ENCODE measurements around the gene RFC2.
"Not testable (repeated sequence)": the region's sequence is repeated elsewhere in the genome, so short reads cannot be mapped to it uniquely, and the experiment has no call there.

RFC2 gene

DNA sequence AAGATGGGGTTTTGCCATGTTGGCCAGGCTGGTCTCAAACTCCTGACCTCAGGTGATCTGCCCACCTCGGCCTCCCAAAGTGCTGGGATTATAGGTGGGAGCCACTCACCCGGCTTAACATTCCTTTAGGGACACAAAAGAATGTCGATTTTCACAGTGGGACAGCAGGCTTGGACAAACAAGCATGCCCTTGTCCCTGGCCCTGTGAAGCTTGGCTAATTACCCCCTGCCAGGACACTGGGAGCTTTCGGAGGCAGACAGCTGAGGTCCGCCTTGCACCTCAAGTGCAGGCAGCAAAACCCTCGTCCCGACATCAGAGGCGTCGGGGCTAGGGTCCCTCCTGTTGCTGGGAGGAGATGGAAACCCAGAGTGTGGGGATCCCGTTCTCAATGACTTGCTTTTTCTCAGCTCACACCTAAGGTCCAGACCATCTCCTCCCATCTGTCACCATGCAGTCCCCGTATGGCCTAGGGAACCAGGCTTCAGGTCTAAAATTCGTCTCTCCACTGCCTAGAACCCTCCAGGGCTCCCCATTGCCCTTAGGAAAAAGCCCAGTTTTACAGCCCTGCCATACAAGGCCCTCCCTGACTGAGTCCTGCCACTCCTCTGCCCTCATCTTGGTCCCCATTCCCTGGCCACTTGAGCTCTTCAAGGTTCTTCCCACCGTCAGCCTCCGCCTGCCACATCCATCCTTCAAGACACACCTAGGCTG lies 28.7 kb upstream of the RFC2 start:
- no peak for DNase-seq

DNA sequence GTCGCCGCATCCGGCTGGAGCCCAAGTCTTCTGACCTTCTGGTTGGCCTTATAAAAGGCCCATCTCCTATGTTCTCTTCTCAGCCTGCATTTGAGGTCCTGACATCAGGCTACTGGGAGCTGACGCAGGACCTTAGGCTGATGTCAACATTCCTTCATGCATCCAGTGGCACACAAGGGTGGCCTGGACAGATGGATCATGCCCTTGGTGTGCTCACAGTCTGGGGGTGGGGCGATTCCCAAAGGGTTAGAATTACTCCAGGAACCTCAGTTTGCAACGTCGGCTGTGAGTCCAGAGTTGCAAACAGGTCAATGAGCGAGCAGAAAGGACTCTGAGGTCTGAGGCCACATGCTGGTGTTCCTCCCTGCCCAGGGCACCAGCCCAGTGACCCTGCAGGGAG lies 26.8 kb upstream of the RFC2 start:
- no peak for DNase-seq

DNA sequence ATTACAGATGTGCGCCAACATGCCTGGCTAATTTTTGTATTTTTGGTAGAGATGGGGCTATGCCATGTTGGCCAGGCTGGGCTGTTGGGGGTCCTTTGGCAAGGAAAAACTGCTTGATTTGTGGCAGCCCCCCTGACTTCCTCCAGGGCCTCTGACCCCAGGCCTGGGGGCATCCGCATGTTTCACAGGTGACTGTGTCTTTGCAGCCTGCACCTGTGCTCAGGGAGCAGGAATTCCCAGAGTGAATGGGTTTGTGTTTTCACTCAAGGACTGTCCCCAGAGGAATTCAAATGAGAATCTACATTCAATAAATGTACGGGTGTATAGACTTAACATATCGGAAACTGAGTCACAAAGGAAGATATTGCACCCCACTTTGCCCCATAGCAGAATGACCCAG lies 23.4 kb upstream of the RFC2 start:
- no peak for DNase-seq

DNA sequence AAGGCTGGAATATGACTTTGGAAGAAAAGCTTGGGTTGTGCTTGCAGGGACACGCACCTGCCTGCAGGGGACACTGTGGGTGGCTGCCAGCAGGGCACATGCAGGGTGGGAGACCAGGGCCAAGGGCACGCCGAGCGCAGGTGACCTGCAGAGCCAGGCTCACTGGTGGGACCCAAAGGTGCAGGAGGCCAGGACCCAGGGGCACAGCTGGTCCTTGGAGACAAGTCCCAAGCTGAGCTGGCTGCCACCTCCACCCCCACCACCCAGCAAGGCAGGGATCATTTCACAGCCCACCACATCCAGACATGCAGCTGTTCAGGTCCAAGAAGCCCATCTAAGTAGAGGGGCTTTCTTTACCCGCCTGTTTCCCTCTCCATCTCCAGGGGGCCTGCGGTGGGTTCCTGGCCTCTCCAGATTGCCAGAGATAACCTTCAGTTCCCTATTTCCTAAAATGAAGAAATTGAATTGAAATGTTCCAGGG lies 21.2 kb upstream of the RFC2 start:
- no peak for DNase-seq

DNA sequence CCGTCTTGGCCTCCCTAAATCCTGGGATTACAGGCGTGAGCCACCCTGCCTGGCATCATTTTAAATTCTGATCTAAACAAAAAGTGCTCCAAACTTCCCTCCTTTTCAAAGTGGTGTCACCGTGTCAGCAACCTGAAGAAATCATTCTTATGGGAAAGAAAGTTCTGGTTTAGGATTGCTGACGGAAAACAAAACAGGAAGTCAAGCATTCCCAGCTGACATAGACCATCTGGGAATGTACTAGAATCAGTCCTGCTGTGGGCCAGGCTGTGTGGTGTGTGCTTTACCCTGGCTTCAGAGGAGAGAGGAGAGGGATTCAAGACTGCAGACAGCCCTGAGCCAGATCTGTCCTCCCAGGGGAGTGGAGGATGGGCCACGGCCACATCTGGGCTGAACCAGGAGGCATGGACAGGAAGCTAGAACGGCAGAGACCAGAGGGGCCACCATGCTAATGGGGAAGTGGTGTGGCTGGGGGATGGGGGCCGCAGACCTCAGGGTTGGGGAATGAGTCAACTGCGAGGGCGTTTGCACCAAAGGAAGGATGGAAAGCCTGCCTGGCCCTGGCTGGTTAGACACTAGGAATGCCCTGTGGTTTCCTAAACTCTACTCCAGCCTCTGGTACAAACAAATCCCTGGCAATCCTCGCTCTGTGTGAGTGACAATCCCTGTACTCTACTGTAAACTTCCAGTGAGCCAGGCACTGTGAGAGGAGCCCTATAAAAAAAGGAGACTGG lies 18.3 kb upstream of the RFC2 start:
- no peak for DNase-seq

DNA sequence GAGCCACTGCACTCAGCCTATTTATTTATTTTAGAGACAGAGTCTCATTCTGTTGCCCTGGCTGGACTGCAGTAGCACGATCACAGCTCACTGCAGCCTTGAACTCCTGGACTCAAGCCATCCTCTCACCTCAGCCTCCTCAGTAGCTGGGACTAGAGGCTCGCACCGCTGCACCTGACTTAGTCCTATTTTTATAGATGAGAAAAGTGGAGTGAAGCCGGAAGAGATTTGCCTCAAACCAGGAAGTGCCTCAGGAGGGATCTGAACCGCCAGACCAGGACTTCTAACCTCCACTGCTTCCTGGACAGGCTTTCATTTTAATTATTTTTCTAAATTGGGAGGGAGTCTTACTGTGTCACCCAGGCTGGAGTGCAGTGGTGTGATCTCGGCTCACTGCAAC lies 17.5 kb upstream of the RFC2 start:
- no peak for DNase-seq

DNA sequence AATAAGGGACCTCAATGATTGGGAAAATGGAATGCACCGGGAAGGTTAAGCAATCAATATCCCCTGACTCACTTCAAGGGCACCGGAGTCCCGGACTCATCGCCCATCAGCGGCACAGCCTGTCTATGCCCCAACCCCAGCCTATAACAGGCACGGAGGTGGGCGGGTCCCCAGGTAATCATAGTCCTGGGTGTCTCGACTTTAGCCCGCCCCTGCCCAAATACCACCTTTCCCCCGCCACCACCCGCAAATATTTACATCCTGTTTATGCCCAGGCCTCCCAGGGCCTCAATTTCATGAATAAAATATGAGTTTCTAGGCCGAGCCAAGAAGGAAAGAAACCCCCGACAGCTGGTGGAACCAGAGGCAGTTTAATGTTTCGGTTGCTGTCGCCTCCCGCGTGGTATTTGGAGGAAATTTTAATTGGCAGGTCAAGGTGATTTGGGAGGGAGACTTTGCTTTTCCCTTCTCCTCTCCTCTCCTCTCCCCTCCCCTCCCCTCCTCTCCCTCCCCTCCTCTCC lies 15.6 kb upstream of the RFC2 start:
- peak; percentile 65 for DNase-seq

DNA sequence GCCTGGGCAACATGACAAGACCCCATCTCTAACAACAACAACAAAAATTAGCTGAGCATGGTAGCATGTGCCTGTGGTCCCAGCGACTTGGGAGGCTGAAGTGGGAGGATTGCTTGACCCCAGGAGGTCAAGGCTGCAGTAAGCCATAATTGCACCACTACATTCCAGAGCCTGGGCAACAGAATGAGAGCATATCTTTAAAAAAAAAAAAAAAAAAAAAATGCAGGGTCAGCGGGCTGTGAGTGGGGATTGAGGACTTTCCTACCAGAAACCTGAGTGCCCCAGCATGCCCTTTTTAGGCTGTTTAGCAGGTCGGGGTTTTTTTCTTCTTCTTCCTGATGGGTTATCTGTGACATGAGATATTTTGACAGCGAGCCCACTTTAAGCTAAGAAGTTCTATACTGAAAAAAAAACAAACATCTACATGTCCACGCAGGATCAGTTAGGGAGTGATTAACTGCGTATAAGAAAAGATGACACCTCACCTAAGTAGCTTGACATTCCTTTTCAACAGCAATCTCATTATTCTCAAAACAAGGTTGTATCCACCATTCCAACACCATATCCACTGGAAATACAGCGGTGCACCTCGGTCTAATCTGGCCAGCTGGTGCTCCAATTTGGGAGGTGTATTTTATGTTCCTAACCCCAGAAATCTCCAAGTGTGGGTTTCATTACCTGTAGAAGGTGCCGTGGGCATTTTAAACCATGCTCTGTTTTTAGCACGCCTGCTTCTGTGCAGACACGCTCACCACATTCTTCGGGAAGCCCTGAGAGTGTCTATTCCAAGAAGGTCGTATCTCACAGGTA lies 13.8 kb upstream of the RFC2 start:
- DNase-seq: no peak

DNA sequence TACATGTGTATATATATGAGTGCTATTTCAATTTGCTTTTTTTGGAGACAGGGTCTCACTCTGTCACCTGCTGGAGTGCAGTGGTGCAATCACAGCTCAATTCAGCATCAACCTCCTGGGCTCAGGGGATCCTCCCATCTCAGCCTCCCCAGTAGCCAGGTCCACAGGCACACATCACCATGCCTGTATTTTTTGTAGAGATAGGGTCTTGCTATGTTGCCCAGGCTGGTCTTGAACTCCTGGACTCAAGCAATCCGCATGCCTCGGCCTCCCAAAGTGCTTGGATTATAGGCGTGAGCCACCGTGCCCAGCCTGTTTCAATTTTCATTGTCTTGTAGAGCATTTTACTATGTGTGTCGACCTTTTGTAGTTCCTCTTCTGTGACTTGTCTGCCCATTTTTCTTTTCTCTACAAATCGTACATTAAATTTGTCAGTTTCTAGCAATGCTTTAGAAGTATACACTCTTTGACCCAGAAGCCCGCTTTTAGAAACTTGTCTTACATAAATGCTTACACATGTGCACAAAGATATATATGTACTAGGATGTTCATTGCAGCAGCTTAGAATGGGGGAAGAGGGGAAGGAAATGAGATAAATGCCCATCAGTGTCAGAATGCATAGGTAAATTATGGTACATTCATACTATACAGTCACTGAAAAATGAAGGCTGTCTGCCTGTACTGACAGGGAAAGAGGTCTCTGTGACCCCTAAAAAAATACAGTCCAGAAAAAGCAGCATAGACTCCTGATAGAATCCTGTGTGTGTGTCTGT lies 12.2 kb upstream of the RFC2 start:
- DNase-seq: no peak

DNA sequence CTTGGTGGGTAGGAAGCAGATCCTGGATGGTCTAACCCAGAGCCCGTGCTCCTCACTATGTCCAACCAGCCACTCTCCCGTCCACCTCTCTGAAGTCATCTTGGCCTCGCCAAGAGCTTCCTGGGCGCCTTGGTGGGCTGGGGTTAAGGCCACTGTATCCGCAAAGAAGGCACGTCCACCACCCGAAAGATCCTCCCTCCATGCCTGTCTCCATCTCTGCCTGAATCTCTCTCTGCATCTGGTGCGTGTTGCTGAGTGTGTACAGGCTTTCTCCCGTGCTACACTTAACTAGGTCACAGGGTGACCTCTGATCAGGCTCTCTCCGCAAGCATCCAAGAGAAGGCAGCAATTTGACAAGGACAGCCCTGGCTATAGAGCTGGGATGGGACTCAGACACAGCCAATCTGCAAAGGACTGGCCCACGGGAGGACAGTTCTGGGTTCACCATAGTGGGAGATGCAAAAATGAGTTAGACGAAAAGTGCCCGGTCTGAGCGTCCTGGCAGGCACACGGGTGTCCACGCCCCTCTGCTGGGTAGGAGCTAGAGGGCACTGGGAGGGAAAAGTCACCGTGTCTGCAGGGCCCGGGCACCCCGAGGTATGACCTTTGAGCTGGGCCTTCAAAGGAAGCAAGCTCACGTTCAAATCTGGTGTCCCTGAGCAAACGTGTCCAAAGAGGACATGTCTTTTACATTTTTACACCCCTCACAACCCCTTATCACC lies 9.4 kb upstream of the RFC2 start:
- DNase-seq: no peak

DNA sequence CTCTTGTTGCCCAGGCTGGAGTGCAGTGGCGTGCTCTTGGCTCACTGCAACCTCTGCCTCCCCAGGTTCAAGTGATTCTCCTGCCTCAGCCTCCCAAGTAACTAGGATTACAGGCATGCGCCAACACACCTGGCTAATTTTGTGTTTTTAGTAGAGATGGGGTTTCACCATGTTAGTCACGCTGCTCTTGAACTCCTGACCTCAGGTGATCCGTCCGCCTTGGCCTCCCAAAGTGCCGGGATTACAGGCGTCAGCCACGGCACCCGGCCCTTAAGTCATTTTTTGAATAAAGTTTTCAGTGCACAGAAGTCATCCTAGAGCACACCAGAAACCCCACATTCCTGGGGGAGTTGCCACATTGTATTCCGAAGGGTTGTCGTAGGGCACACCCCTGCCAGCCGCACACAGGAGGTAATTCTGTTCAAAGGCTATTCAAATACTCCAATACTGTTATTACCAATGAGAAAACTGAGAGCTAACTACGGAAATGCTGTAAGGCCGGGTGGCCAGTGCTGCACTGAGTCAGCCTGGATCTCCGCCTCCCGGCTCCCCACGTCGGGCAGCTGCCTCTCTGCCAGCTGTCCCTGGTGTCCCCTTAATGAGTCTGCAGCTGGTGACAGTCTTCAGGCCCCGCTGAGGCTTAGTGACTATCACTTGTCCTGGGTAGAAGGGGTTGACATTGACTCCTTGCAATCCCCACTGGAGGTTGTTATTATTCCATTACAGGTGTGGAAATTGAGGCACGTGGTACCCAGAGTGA lies 8.6 kb upstream of the RFC2 start:
- DNase-seq: no peak

DNA sequence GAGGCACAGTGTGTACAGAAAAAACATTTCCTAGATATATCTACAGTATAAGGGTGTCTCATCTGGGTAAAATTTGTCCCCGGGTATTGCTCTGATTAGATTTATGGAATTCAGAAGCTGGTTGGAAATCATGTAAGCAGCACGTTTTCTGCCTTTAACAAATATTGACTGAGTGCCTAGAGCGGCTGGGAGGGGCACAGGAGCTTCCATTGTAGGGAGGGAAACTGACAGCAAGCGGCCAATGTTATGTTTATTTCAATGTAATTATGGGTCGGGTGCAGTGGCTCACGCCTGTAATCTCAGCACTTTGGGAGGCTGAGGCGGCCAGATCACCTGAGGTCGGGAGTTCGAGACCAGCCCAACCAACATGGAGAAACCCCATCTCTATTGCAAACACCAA lies 4.4 kb upstream of the RFC2 start:
- DNase-seq: no peak

DNA sequence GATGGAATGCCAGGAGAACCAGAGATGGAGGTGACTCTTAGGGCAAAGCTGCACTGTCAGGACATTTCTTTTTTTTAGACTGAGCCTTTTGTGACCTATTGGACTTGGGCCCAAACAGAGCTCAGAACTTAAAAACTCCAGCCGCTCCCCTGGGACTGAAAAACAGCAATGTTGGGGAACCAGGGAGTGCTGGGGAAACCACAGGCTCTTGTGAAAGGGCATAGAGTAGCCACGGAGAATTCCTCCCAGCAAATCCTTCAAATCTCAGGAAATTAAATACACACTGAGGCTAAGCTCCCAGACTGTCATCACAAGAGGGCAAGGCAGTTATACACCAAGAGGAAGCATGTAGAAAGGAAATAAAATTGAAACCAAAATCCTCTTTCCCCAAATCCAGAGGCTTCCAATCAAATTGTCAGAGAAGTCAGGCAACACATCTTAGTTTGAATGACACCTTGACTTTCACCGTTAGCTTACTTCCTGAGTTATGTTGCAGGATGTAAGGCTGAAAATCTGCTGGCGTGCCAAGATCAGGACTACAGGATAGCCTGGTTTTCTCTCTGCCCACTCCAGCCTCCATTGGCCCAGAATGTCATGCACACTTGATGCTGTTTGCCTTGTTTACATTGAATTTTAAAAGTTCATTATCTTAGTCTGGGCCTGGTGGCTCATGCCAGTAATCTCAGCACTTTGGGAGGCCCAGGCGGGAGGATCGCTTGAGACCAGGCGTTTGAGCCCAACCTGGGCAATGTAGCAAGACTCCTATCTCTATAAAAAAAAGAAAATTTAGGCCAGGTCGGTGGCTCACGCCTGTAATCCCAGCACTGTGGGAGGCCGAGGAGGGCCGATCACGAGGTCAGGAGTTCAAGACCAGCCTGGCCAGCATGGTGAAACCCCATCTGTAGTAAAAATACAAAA lies 2.6 kb upstream of the RFC2 start:
- DNase-seq: no peak

DNA sequence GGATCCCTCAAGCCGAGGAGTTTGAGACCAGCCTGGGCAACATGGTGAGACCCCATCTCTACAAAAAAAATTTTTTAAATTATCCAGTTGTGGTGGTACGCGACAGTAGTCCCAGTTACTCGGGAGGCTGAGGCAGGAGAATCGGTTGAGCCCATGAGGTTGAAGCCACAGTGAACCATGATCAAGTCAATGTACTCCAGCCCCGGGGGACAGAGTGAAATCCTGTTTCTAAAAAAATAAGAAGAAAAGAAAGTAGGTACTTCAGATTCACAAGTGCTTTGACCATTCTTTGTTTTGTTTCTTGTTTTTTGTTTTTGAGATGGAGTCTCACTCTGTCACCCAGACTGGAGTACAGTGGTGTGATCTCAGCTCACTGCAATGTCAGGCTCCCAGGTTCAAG lies 1.3 kb upstream of the RFC2 start:
- not testable (repeated sequence) for DNase-seq

DNA sequence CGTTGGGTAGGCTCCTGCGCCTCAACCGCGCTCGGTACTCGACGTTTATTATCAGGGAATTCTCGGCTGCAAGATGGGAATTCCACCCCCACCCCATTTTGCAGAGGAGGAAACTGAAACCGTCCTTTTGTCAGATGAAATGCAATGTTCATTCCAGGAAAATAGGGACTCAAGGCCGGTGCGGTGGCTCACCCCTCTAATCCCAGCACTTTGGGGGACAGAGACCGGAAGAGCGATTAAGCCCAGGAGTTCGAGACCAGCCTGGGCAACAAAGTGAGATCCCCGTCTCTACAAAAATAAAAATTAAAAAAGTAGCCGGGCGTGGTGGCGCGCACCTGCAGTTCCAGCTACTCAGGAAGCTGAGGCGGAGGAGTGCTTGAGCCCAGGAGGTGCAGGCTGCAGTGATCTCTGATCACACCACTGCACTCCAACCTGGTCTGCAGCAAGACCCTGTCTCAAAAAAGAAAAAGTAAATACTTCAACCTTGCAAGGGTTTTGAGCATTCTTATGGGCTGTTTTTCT lies 720 bp upstream of the RFC2 start:
- no peak for DNase-seq

DNA sequence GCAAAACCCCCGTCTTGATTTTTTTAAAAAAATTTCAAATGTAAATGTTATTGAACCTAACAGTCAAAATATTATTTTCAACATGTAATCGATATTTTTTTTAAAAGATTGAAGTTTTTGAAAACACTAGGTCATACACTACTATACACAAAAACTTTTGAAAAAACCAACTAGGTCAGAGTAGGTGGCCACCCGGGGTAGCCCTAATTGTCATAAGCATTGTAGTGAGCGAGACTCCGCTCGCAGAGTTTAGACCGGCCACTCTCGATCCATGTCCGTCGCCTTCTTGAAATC lies 417 bp downstream of the RFC2 start:
- no peak for DNase-seq

DNA sequence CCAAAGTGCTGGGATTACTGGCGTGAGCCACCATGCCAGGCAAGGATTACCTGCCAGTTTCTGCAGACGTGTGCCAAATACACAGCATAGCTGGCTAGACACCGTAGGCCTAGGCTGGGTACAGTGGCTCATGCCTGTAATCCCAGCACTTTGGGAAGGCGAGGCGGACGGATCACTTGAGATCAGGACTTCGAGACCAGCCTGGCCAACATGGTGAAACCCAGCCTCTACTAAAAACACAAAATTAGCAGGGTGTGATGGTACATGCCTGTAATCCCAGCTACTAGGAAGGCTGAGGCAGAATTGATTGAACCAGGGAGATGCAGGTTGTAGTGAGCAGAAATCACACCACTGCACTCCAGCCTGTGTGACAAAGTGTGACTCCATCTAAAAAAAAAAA lies 868 bp downstream of the RFC2 start:
- no peak for DNase-seq

DNA sequence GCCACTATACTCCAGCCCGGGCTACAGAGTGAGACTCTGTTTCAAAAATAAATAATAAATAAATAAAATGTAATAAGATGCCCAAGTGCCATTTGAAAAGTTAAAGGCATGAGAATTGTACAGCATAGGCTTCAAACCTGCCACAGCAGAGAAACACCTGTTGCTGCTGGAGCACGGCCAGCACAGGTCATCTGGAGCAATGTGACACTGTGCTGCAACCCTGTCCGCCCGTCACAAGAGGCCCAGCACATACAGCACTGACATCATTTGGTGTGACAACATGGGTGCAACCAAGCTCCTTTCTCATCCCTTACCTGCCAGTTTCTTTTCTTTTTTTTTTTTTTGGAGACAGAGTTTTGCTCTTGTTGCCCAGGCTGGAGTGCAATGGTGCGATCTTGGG lies 1.3 kb downstream of the RFC2 start:
- DNase-seq: no peak

DNA sequence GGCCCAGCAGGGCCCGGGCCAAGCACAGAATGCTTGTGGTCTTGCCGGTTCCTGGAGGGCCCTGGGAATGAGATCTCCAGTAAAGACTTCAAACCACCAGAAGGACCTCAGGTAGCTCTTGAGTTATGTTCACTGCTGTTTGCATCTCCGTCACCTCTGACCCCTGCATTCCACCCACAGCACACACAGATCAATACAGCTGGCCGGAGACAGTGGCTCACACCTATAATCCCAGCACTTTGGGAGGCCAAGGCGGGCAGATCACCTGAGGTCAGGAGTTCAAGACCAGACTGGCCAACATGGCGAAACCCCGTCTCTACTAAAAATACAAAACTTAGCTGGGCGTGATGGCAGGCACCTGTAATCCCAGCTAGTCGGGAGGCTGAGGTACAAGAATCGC lies 5.1 kb downstream of the RFC2 start:
- not testable (repeated sequence) for DNase-seq

DNA sequence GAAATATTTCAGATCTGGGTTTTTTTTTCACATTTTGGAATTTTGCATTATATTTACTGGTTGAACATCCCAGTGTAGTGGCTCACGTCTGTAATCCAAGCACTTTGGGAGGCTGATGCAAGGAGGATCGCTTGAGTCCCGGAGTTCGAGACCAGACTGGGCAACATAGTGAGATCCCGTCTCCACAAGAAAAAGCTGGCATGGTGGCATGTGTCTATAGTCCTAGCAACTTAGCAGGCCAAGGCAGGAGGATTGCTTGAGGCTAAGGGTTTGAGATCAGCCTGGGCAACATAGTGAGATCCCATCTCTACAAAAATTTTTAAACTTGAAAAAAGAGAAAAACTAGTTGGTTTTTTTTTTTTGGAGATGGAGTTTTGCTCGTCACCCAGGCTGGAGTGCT lies 6.0 kb downstream of the RFC2 start:
- no peak for DNase-seq

Measured in NCI-H2081 treated with DMSO at 0.1 percent for 48 hours (cell line).